Thyroid gland (tissue), 4 donors: ENCODE results near the gene MIDN.

Experiments used
- CTCF ChIP-seq, 6 experiments: fragments of 200-600 bp in 3 of 6; fragments of 450-650 bp in 3 of 6; sonication (generic) in 3 of 6; IDR thresholded peaks; one replicate each; pipeline ENCODE4 v1.5.1; 2016 to 2019; ENCODE audit warnings: antibody characterized with exemption in 6 of 6, mild to moderate bottlenecking in 2 of 6, inconsistent platforms in 1 of 6, moderate library complexity in 1 of 6
- POLR2A ChIP-seq, 2 donors: fragments of 450-650 bp; IDR thresholded peaks; one replicate each; pipeline ENCODE4 v1.6.1; 2017; ENCODE audit warnings: antibody characterized with exemption in 2 of 2, mild to moderate bottlenecking in 2 of 2, moderate library complexity in 1 of 2

- TF ChIP-seq CTCF (IDR thresholded peaks at IDR 0.05) (no peak), POLR2A (IDR thresholded peaks at IDR 0.05) (no peak)
These were observed 43.5 kb downstream of the MIDN start for GRCh38 chr19:1291761-1292418.
